Measurements from ENCODE around the gene MCCD1.
"Not testable (repeated sequence)": the region's sequence is repeated elsewhere in the genome, so short reads cannot be mapped to it uniquely, and the experiment has no call there.

The MCCD1 gene

GRCh38 chr6:31528821-31529328 lies at the start of gene MCCD1:
TSS of gene MCCD1 (plus strand) at chr6:31528962. CDS start at chr6:31529015, 53 bp downstream.
- DNase-seq, result no peak

DNA sequence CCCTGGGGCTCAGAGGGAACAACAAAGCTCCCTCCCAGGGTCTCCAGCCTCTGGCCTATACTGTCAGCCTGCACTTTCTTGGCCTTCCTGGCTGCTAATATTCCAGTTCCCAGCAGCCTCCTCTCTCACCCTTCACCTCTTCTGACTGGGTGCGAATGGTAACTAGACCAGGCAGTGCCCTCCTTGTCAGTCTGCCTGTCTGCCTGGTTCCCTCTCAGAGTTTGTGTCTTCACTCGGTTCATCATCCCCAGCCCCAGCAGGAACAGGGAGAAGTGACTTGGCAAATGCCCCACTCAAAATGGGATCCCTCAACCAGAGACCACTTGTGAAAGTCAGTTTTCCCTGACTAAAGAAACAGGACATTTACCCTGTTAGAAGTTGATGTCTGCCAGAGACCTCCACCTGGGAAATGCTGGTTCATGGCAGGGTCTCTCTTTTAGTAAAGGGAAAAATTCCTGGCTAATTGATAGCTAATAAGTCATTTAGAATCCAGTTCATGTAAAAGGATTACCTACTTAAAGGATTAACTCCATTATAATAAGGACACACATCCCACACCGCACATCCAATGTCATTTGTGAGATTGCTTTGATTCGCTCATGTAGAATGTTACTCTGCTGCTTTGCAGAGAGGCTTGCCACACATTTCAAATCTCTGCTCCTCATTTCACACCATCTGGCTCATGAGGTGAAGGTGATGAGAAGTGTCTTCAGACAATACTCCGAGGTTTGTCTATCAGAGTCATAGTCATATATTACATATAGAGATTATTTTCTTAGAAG lies 49.4 kb upstream of the MCCD1 start:
- DNase-seq, result no peak

- DNase-seq, result no peak
These were observed 48.7 kb upstream of the MCCD1 start for GRCh38 chr6:31479933-31480535.

- DNase-seq, result no peak
These were observed 48.2 kb upstream of the MCCD1 start for GRCh38 chr6:31480574-31480973.

- no peak for DNase-seq
These were observed 45.4 kb upstream of the MCCD1 start for GRCh38 chr6:31483392-31483791.

- DNase-seq, result no peak
These were observed 43.7 kb upstream of the MCCD1 start for GRCh38 chr6:31485055-31485454.

- not testable (repeated sequence) for DNase-seq
These were observed 42.5 kb upstream of the MCCD1 start for GRCh38 chr6:31486065-31486837.

DNA sequence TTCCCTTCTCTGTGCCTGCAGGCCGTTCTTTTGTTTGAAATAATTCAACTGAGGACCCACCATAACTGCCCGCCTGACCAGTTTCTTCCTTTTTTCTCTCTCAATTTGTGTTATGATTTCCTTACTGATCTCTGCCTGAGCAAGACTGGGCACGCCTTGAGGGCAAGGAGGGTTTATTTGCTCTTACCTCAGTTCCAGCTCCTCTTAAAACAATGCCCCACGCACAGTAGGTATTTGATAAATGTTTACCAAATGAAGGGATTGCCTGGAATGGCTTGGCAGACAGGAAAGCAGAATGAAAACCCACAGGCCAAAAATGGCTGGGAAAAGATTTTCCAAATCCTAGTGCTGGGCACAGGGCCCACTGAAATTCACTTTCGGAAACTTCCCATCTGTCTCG lies 41.1 kb upstream of the MCCD1 start:
- DNase-seq, result not testable (repeated sequence)

- DNase-seq, result no peak
These were observed 39.7 kb upstream of the MCCD1 start for GRCh38 chr6:31489086-31489485.

DNA sequence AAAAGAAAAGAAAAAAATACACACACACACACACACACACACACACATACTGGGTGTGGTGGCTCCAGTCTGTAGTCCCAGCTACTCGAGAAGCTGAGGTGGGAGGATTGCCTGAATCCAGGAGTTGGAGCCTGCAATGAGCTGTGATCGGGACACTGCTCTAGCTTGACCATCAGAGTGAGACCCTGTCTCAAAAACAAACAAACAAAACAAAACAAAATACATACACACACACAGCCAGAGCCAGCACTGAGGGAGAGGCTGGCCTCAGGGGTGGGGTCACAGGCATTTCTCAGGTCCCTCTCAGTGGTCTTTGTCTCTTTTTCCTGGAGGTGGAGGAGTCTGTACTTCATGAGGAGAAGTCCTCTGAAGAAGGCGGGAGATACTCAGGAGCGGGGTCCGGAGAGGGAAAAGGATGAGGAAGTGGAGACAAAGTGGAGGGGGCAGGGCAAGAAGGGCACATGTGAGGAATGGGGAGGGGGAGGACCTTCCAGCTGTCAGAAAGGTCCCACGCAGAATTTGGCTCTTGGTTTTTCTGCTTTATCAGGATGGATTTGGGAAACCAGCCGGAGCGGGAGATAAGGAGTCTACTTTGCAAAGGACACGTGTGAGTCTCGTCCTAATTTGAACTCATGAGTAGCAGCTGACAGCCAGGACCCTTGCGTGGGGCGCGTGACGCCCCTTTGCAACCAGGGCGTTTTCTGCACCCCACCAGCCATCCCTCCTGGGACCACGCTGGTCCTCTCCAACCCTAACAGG lies 38.5 kb upstream of the MCCD1 start:
- DNase-seq, result no peak

DNA sequence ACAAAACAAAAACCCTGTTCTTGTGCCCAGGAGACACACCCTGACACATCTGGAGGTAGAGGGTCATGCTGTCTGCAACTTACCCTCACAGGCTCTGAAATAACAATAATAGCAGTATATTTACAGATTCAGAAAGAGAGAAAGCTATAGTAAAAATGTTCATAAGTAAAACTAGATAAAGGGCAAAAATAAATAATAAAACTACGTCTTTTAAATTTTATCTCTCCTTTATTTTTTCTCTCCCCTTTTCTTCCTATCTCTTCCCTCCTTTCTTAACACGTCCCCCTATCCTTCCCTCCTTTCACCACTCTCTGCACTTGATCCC lies 35.2 kb upstream of the MCCD1 start:
- DNase-seq, result not testable (repeated sequence)

- no peak for DNase-seq
These were observed 34.7 kb upstream of the MCCD1 start for GRCh38 chr6:31493875-31494694.

GRCh38 chr6:31495580-31495979 lies 33.2 kb upstream of the MCCD1 start:
- no peak for DNase-seq

GRCh38 chr6:31496826-31497225 lies 31.9 kb upstream of the MCCD1 start:
- not testable (repeated sequence) for DNase-seq

- DNase-seq, result peak; percentile 60
These were observed 31.0 kb upstream of the MCCD1 start, which contains the start of gene MICB for GRCh38 chr6:31497531-31498476. TSS of gene MICB (plus strand) at chr6:31498145. CDS start at chr6:31498194, 49 bp downstream.

GRCh38 chr6:31498748-31499147 lies 30.0 kb upstream of the MCCD1 start:
- no peak for DNase-seq

DNA sequence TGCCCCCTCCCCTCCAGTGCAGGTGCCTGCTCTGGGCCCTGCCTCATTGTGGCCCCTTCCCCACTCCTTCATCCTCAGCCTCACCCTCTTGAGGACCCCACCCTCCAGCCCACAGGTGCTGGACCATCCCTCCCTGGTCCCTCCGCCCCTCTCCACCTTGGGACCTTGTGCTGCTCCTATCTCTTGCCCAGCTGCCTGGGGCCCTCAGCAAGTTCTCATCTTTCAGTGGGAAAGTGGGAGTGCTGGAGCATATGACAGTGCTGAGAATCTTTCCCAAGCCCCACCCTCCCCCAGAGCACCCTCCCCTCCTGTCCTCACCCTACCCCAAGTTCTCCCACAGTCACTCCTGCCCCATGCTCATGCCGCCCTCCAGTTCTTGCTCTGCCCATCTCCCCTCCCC lies 29.1 kb upstream of the MCCD1 start:
- not testable (repeated sequence) for DNase-seq

- DNase-seq, result no peak
These were observed 26.2 kb upstream of the MCCD1 start for GRCh38 chr6:31502586-31502985.

DNA sequence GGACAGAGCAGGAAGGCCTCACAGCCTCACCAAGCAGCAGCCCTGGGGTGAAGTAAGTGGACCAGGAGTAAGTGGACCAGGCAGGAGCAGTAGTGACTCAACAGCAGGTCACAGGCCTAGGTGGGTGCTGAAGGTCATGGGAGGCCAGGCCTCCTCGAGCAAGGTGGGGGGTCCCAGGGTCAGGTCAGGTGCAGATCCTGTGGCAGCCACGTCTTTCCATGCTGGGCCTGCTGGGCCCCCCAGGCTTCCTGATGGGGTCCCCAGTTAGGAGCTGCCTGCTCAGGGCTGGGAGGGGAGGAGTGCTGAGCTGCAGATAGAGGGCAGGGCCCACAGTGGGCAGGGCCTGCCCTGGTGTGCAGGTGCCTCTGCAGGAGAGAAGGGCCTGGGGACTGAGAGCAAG lies 19.7 kb upstream of the MCCD1 start:
- not testable (repeated sequence) for DNase-seq

GRCh38 chr6:31510007-31510406 lies 18.8 kb upstream of the MCCD1 start:
- DNase-seq, result no peak

All from NCI-H1436 treated with DMSO at 0.1 percent for 48 hours (cell line).